Spleen (tissue), 7 donors: ENCODE data around the gene BOLA2.
"Not testable (repeated sequence)": the region's sequence is repeated elsewhere in the genome, so short reads cannot be mapped to it uniquely, and the experiment has no call there.

Experiments used
- CTCF ChIP-seq, 11 experiments: fragments of 200-600 bp in 7 of 11; fragments of 450-650 bp in 4 of 11; sonication (generic) in 4 of 11; IDR thresholded peaks in 8 of 11; conservative IDR thresholded peaks in 3 of 11; 1 replicate in 7 of 11; 2 replicates in 4 of 11; pipeline versions ENCODE4 v1.4.0 to v1.8.0; 2016 to 2021; ENCODE audit warnings: antibody characterized with exemption in 11 of 11, inconsistent platforms in 4 of 11, mild to moderate bottlenecking in 1 of 11
- POLR2A ChIP-seq, 3 donors: fragments of 450-650 bp; IDR thresholded peaks; one replicate each; pipeline ENCODE4 v1.5.1; 2017; ENCODE audit warnings: antibody characterized with exemption in 3 of 3, mild to moderate bottlenecking in 1 of 3
- POLR2AphosphoS5 ChIP-seq, 3 donors: sonication (generic); formaldehyde crosslinking; IDR thresholded peaks; one replicate each; pipeline ENCODE4 v1.5.1; 2017; ENCODE audit warnings: antibody characterized with exemption in 3 of 3
- donor health status: DM: no; HTN: no; CAD: no; lungs with moderate emphysema.
- donor health status: DM: no; HTN: no; CAD: no.
- donor health status: DM: no; HTN: no; CAD: no.

GRCh38 chr16:29454828-29455227 is 677 bp upstream of the BOLA2 start:
- not testable (repeated sequence) for TF ChIP-seq CTCF (IDR thresholded peaks at IDR 0.05 in 8 of 11, conservative IDR thresholded peaks at IDR 0.05 in 3 of 11); POLR2AphosphoS5 (IDR thresholded peaks at IDR 0.05); POLR2A (IDR thresholded peaks at IDR 0.05)
